ENCODE measurements around the gene TXN. TPM values are rescaled to one million over a fixed set of nuclear protein-coding genes. Genes with fewer than 3 reads are reported as not detected.

The TXN gene
- total RNA-seq, 1 experiment from 2014 or later = 1,260 TPM

GRCh38 chr9:110214090-110214489 lies 42.2 kb downstream of the TXN start:
- POLR2A ChIA-PET (ENCODE audit: unreplicated experiment) = no interaction called here
- DNase-seq = no peak
- Histone ChIP-seq H3K4me1 (replicated peaks; ENCODE audit: insufficient read depth) (no peaks in the 10 kb centered on the region), H3K9me2 (ENCODE audit: insufficient read depth) (no peaks in the 10 kb centered on the region), H3K36me3 (ENCODE audit: low read depth) (no peaks in the 10 kb centered on the region), H3K27me3 (ENCODE audit: insufficient read depth, low read depth) (no peaks in the 10 kb centered on the region), H3K9me3 (ENCODE audit: insufficient read depth, low read depth) (no peaks in the 10 kb centered on the region), H3K4me3 (no peak overlapping the region), H4K20me1 (ENCODE audit: insufficient read depth) (no peaks in the 10 kb centered on the region), H2AFZ (no peak overlapping the region), H3K27ac (no peak overlapping the region), H3K4me2 (no peak overlapping the region), H3K79me2 (ENCODE audit: low read depth) (no peaks in the 10 kb centered on the region), H3F3A (ENCODE audit: insufficient read depth, low read depth) (peaks cover 4% of the 10 kb centered on the region; the same call in 1 of the 2 replicates)
- intact Hi-C loops (cut with micrococcal nuclease; ENCODE audit: unreplicated experiment) = no loop called here
- TF ChIP-seq CTCF (conservative IDR thresholded peaks at IDR 0.05) (no peak), EZH2 (IDR thresholded peaks at IDR 0.05; ENCODE audit: low read depth) (no peak)
- CTCF ChIA-PET = interaction anchor here (0.6 kb wide), 1 partner anchor 865 kb away, joined by 3 read pairs; no protein-coding TSS in a partner anchor
- BruUV-seq (replicated peaks) = no TSS peak

- no peak for TF ChIP-seq EZH2 (IDR thresholded peaks at IDR 0.05; ENCODE audit: low read depth)
- TF ChIP-seq CTCF (conservative IDR thresholded peaks at IDR 0.05) = no peak
- Histone ChIP-seq H3K4me2 (no peak overlapping the region), H4K20me1 (ENCODE audit: insufficient read depth) (no peaks in the 10 kb centered on the region), H3F3A (ENCODE audit: insufficient read depth, low read depth) (peaks cover 4% of the 10 kb centered on the region; the same call in 1 of the 2 replicates), H3K27me3 (ENCODE audit: insufficient read depth, low read depth) (no peaks in the 10 kb centered on the region), H3K4me3 (no peak overlapping the region), H3K27ac (no peak overlapping the region), H3K9me2 (ENCODE audit: insufficient read depth) (no peaks in the 10 kb centered on the region), H3K36me3 (ENCODE audit: low read depth) (no peaks in the 10 kb centered on the region), H3K4me1 (replicated peaks; ENCODE audit: insufficient read depth) (peaks cover 2% of the 10 kb centered on the region; the same call in 1 of the 2 replicates), H2AFZ (no peak overlapping the region), H3K79me2 (ENCODE audit: low read depth) (no peaks in the 10 kb centered on the region), H3K9me3 (ENCODE audit: insufficient read depth, low read depth) (no peaks in the 10 kb centered on the region)
- ChIA-PET CTCF (no interaction called here), POLR2A (ENCODE audit: unreplicated experiment) (no interaction called here)
- intact Hi-C loops (cut with micrococcal nuclease; ENCODE audit: unreplicated experiment) = no loop called here
- no peak for DNase-seq
- no TSS peak for BruUV-seq (replicated peaks)
These were observed 42.8 kb downstream of the TXN start for GRCh38 chr9:110213413-110214044.

GRCh38 chr9:110208031-110208430 lies 48.3 kb downstream of the TXN start, which contains the start of gene C9orf152:
Gene C9orf152, minus strand, starts transcription at chr9:110208159. Its CDS starts 580 bp downstream, at chr9:110207579.
- no peaks in the 10 kb centered on the region for H3K27me3 ChIP-seq (ENCODE audit: insufficient read depth, low read depth)
- ChIA-PET CTCF (interaction anchor here (0.8 kb wide), 1 partner anchor 24 kb away, joined by 7 read pairs; no protein-coding TSS in a partner anchor), POLR2A (ENCODE audit: unreplicated experiment) (interaction anchor here (0.6 kb wide), 2 partner anchors 12 to 49 kb away, joined by 3 to 5 read pairs; partner anchors contain the start of gene TXN)
- TF ChIP-seq EZH2 (IDR thresholded peaks at IDR 0.05; ENCODE audit: low read depth) (no peak), CTCF (conservative IDR thresholded peaks at IDR 0.05) (no peak)
- no peaks in the 10 kb centered on the region for H3K79me2 ChIP-seq (ENCODE audit: low read depth)
- H3K4me3 ChIP-seq = peak within 1 kb of the TSS; percentile 50
- H3K9me2 ChIP-seq (ENCODE audit: insufficient read depth) = no peaks in the 10 kb centered on the region
- peak within 1 kb of the TSS; percentile 65 for H2AFZ ChIP-seq
- peaks cover 33% of the 10 kb centered on the region for H3K4me1 ChIP-seq (replicated peaks; ENCODE audit: insufficient read depth)
- no peaks in the 10 kb centered on the region for H3K36me3 ChIP-seq (ENCODE audit: low read depth)
- no peaks in the 10 kb centered on the region for H3F3A ChIP-seq (ENCODE audit: insufficient read depth, low read depth)
- intact Hi-C loops (cut with micrococcal nuclease; ENCODE audit: unreplicated experiment) = no loop called here
- H3K9me3 ChIP-seq (ENCODE audit: insufficient read depth, low read depth) = no peaks in the 10 kb centered on the region
- DNase-seq = peak in 1 of 2 experiments; percentile 37
- H3K27ac ChIP-seq = peak within 1 kb of the TSS; percentile 44
- no TSS peak for BruUV-seq (replicated peaks)
- H3K4me2 ChIP-seq = peak within 1 kb of the TSS; percentile 78
- H4K20me1 ChIP-seq (ENCODE audit: insufficient read depth) = no peaks in the 10 kb centered on the region

Data from PC-9 (cell line).